ENCODE results near the gene FAM120A.

GRCh38 chr9:93508207-93508606, 56.7 kb downstream of the FAM120A start:
- no peak for TF ChIP-seq CTCF (IDR thresholded peaks at IDR 0.05 in 4 of 5, conservative IDR thresholded peaks at IDR 0.05 in 1 of 5)
- no peak for TF ChIP-seq POLR2A (IDR thresholded peaks at IDR 0.05)
